H1 (cell line): Measurements from ENCODE around the gene PIM2. TPM values are rescaled to one million over a fixed set of nuclear protein-coding genes. Genes with fewer than 3 reads are reported as not detected.

Experiments
- CTCF ChIA-PET: fragments of 300-600 bp; sonication (Branson Sonifier 250); formaldehyde crosslinking; loops from one replicate; lab custom pipeline; 2021; ENCODE audit not compliant: partially characterized antibody; lab: Charles Lee
- POLR2A ChIA-PET: fragments of 300-600 bp; sonication (Branson Sonifier 250); formaldehyde crosslinking; loops from one replicate; lab custom pipeline; 2021; ENCODE audit warnings: inconsistent platforms; ENCODE audit not compliant: partially characterized antibody; lab: Charles Lee
- DNase-seq, 2 experiments: peaks; one replicate each; pipeline versions ENCODE4 v3.0.0 to v3.0.0-alpha.2; 2010 to 2022; ENCODE audit warnings: low spot score in 2 of 2, low read depth in 1 of 2, mixed read lengths in 1 of 2
- FAIRE-seq: peaks from 2 replicates; lab custom pipeline; 2011; peaks lifted over from hg19 to GRCh38; lab: Jason Lieb, UNC
- H2AFZ ChIP-seq: 2 replicates; pipeline ENCODE4 v1.8.1; 2012; ENCODE audit warnings: low read length, inconsistent platforms
- H2AK5ac ChIP-seq: 2 replicates; pipeline ENCODE4 v1.6.1; 2013; ENCODE audit warnings: low read depth, low read length
- H2BK120ac ChIP-seq: replicated peaks from 2 replicates; pipeline ENCODE3; 2013; ENCODE audit warnings: low read depth, low read length, inconsistent platforms
- H2BK12ac ChIP-seq: 2 replicates; pipeline ENCODE4 v1.6.1; 2013; ENCODE audit warnings: low read depth, low read length
- H2BK15ac ChIP-seq: 2 replicates; pipeline ENCODE4 v1.6.1; 2013; ENCODE audit warnings: low read length
- H2BK20ac ChIP-seq: 2 replicates; pipeline ENCODE4 v1.6.1; 2013; ENCODE audit warnings: low read length
- H2BK5ac ChIP-seq: 2 replicates; pipeline ENCODE4 v1.6.1; 2013; ENCODE audit warnings: low read depth, low read length
- H3K14ac ChIP-seq: 2 replicates; pipeline ENCODE4 v1.6.1; 2013; ENCODE audit warnings: inconsistent platforms; ENCODE audit not compliant: insufficient read length
- H3K18ac ChIP-seq: 2 replicates; pipeline ENCODE4 v1.6.1; 2013; ENCODE audit warnings: low read length; ENCODE audit errors: extremely low read depth
- H3K23ac ChIP-seq: 2 replicates; pipeline ENCODE4 v1.6.1; 2013; ENCODE audit warnings: inconsistent platforms; ENCODE audit not compliant: insufficient read length
- H3K23me2 ChIP-seq: 2 replicates; pipeline ENCODE4 v1.6.1; 2013; ENCODE audit warnings: low read depth, low read length
- H3K27ac ChIP-seq: 2 replicates; pipeline ENCODE4 v1.6.1; 2011; ENCODE audit warnings: low read depth, low read length, inconsistent platforms
- H3K27me3 ChIP-seq, 4 experiments: replicated peaks in 1 of 4; 1 replicate in 1 of 4; 2 replicates in 3 of 4; pipeline versions ENCODE4 v1.6.1 to v1.8.1; 2011 to 2013; ENCODE audit warnings: low read length in 3 of 4, mild to moderate bottlenecking in 3 of 4, inconsistent platforms in 2 of 4, mixed read lengths in 2 of 4, moderate library complexity in 1 of 4; ENCODE audit not compliant: control insufficient read depth in 3 of 4, insufficient read depth in 3 of 4; ENCODE audit errors: extremely low read depth in 1 of 4
- H3K36me3 ChIP-seq, 4 experiments: 2 replicates each; pipeline versions ENCODE4 v1.6.1 to v1.8.1; 2011 to 2013; ENCODE audit warnings: mild to moderate bottlenecking in 4 of 4, low read length in 3 of 4, moderate library complexity in 2 of 4, control low read depth in 1 of 4, inconsistent platforms in 1 of 4; ENCODE audit not compliant: insufficient read depth in 4 of 4, control insufficient read depth in 2 of 4
- H3K4ac ChIP-seq: replicated peaks from 2 replicates; pipeline ENCODE3; 2013; ENCODE audit warnings: low read length, low read depth, mixed read lengths, inconsistent platforms; ENCODE audit not compliant: insufficient read length
- H3K4me1 ChIP-seq, 4 experiments: replicated peaks in 1 of 4; 1 replicate in 1 of 4; 2 replicates in 3 of 4; pipeline versions ENCODE4 v1.6.1 to v1.8.1; 2011 to 2013; ENCODE audit warnings: low read length in 3 of 4, inconsistent platforms in 2 of 4, mixed read lengths in 1 of 4; ENCODE audit not compliant: insufficient read depth in 4 of 4, control insufficient read depth in 3 of 4
- H3K4me2 ChIP-seq, 2 experiments: 2 replicates each; pipeline versions ENCODE4 v1.6.1 to v1.8.1; 2011 to 2013; ENCODE audit warnings: low read depth in 2 of 2, low read length in 2 of 2, control low read depth in 1 of 2, inconsistent platforms in 1 of 2, mild to moderate bottlenecking in 1 of 2; ENCODE audit not compliant: insufficient read depth in 1 of 2
- H3K4me3 ChIP-seq, 4 experiments: fragments of 200-600, 300-600 bp in 1 of 4; sonication (generic), shearing (Covaris generic), sonication (Bioruptor Twin) in 1 of 4; 2 replicates each; pipeline versions ENCODE4 v1.5.1 to v1.8.1; 2011 to 2016; ENCODE audit warnings: low read length in 4 of 4, low read depth in 3 of 4, control low read depth in 2 of 4, inconsistent platforms in 2 of 4, mild to moderate bottlenecking in 2 of 4, mixed read lengths in 1 of 4, moderate library complexity in 1 of 4; ENCODE audit not compliant: insufficient read depth in 2 of 4; ENCODE audit errors: extremely low read depth in 1 of 4
- H3K56ac ChIP-seq: replicated peaks from 2 replicates; pipeline ENCODE3; 2013; ENCODE audit warnings: low read depth, mild to moderate bottlenecking, mixed read lengths, low read length, inconsistent platforms; ENCODE audit not compliant: insufficient read length
- H3K79me1 ChIP-seq: 2 replicates; pipeline ENCODE4 v1.6.1; 2013; ENCODE audit warnings: low read depth, low read length, control low read depth
- H3K79me2 ChIP-seq, 2 experiments: 2 replicates each; pipeline versions ENCODE4 v1.6.1 to v1.8.1; 2012 to 2013; ENCODE audit warnings: low read length in 2 of 2, mild to moderate bottlenecking in 2 of 2, inconsistent platforms in 1 of 2; ENCODE audit not compliant: insufficient read depth in 2 of 2, control insufficient read depth in 1 of 2
- H3K9ac ChIP-seq, 4 experiments: replicated peaks in 1 of 4; 1 replicate in 1 of 4; 2 replicates in 3 of 4; pipeline versions ENCODE4 v1.6.1 to v1.8.1; 2011 to 2013; ENCODE audit warnings: low read depth in 3 of 4, low read length in 3 of 4, control low read depth in 2 of 4, mild to moderate bottlenecking in 2 of 4, moderate library complexity in 2 of 4, inconsistent platforms in 1 of 4; ENCODE audit errors: extremely low read depth in 1 of 4
- H3K9me3 ChIP-seq, 2 experiments: 2 replicates each; pipeline versions ENCODE4 v1.6.1 to v1.8.1; 2012 to 2013; ENCODE audit warnings: mild to moderate bottlenecking in 2 of 2, moderate library complexity in 2 of 2, control low read depth in 1 of 2, inconsistent platforms in 1 of 2, low read depth in 1 of 2, low read length in 1 of 2, mixed read lengths in 1 of 2; ENCODE audit not compliant: insufficient read depth in 2 of 2
- H4K20me1 ChIP-seq, 2 experiments: replicated peaks in 1 of 2; 2 replicates each; pipeline versions ENCODE3 to v1.8.1; 2011 to 2013; ENCODE audit warnings: inconsistent platforms in 2 of 2, low read length in 2 of 2, mild to moderate bottlenecking in 1 of 2; ENCODE audit not compliant: insufficient read depth in 2 of 2, control insufficient read depth in 1 of 2
- H4K5ac ChIP-seq: 2 replicates; pipeline ENCODE4 v1.6.1; 2013; ENCODE audit warnings: low read length, low read depth, mixed read lengths, inconsistent platforms; ENCODE audit not compliant: insufficient read length
- H4K8ac ChIP-seq: 2 replicates; pipeline ENCODE4 v1.8.0; 2013; ENCODE audit warnings: mild to moderate bottlenecking, moderate library complexity, low read length, inconsistent platforms; ENCODE audit not compliant: insufficient read depth; ENCODE audit errors: extremely low read depth
- H4K91ac ChIP-seq: replicated peaks from 2 replicates; pipeline ENCODE3; 2013; ENCODE audit warnings: low read length, mixed read lengths, inconsistent platforms; ENCODE audit not compliant: insufficient read length
- CBX8 ChIP-seq: fragments of 300-800, 300-1000 bp; sonication (generic); IDR thresholded peaks from 2 replicates; pipeline ENCODE4 v1.7.1; 2016; ENCODE audit warnings: low read depth, low read length, borderline replicate concordance
- CEBPB ChIP-seq: IDR thresholded peaks from 2 replicates; pipeline ENCODE4 v1.6.1; 2012; ENCODE audit warnings: low read depth, low read length
- SAP30 ChIP-seq: fragments of 300-600 bp; sonication (generic); IDR thresholded peaks from 2 replicates; pipeline ENCODE4 v1.7.1; 2012; ENCODE audit warnings: low read length, moderate library complexity, mild to moderate bottlenecking, inconsistent platforms; ENCODE audit not compliant: insufficient read depth, insufficient replicate concordance
- TAF7 ChIP-seq: optimal IDR thresholded peaks from 2 replicates; pipeline ENCODE3; 2011; ENCODE audit warnings: low read depth, mild to moderate bottlenecking, inconsistent platforms, low read length, moderate library complexity, borderline replicate concordance
- WGBS, 2 experiments: shearing (Covaris generic) in 1 of 2; methylation state at CpG; one replicate each; pipeline versions ENCODE4 v1.1.6 to v1.1.7; 2013 to 2015; ENCODE audit warnings: low lambda C conversion rate in 2 of 2, mixed read lengths in 2 of 2, inconsistent platforms in 1 of 2, low coverage in 1 of 2, missing lambda C conversion rate in 1 of 2; ENCODE audit not compliant: insufficient replicate concordance in 2 of 2, insufficient coverage in 1 of 2, insufficient read length in 1 of 2; ENCODE audit errors: extremely low coverage in 1 of 2, missing lambda C conversion rate in 1 of 2; 5-methylcytosine and 5-hydroxymethylcytosine counted together
- polyA plus RNA-seq, 7 experiments: library from polyadenylated mRNA; depleted of rRNA in 3 of 7; stranded (reverse) in 5 of 7; unstranded in 2 of 7; fragments of >200 nt in 5 of 7; fragments of 200-250 nt in 2 of 7; gene quantifications; 1 replicate in 5 of 7; 2 replicates in 1 of 7; 4 replicates in 1 of 7; pipeline versions ENCODE4 v1.2.1 to v1.2.3, GENCODE V29; 2011 to 2013; ENCODE audit warnings: missing spikeins in 2 of 7, mixed read lengths in 2 of 7
- total RNA-seq: library from RNA; stranded (reverse); fragmentation: NEBNext Ultra II Directional; extraction: Animal tissue kit (Norgen Biotek cat#: 25700); gene quantifications from 2 replicates; pipeline ENCODE4 v1.2.1, GENCODE V29; 2021
- TF ChIP-seq, protein P1 (sequence below): IDR thresholded peaks from 2 replicates; pipeline ENCODE4 v1.6.1; 2012; ENCODE audit warnings: low read length, inconsistent platforms
- TF ChIP-seq, protein P2 (sequence below): IDR thresholded peaks from 2 replicates; pipeline ENCODE4 v1.6.1; 2012; ENCODE audit warnings: inconsistent platforms

PIM2 gene
- total and polyA plus RNA-seq, 2 of the 8 experiments (the other 6 are each of a cell fraction or from before 2014, with no cell fraction given), result 180 to 203 TPM

DNA sequence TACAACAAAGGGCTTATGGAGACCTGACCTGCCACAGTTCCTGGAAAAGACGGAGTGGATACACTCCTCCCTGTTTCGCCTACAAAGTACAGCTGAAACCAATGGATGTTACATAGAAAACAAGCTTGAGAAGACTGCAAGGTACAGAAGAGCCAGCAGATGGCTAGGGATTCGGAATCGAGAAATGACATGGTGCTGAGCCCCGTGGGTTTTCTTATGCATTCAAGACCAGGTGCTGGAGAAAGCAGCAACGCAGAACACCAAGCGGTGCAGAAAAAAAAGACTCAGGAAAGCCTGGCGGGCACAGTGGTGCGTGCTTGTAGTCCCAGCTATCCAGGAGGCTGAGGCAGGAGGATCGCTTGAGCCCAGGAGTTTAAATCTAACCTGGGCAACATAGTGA is 35.1 kb downstream of the PIM2 start:
- Histone ChIP-seq H2BK12ac (no peak overlapping the region), H4K5ac (no peak overlapping the region), H3K23me2 (no peaks in the 10 kb centered on the region), H2AFZ (no peak overlapping the region), H4K91ac (no peak overlapping the region), H3K4me1 (no peaks in the 10 kb centered on the region), H2BK5ac (no peak overlapping the region), H3K36me3 (no peaks in the 10 kb centered on the region), H4K8ac (no peak overlapping the region), H2BK15ac (no peak overlapping the region), H3K27ac (no peak overlapping the region), H3K4ac (no peak overlapping the region), H3K23ac (no peak overlapping the region), H3K79me1 (no peaks in the 10 kb centered on the region), H3K9me3 (no peaks in the 10 kb centered on the region), H3K56ac (no peak overlapping the region), H2BK120ac (no peak overlapping the region), H3K14ac (no peak overlapping the region), H3K18ac (no peak overlapping the region), H2AK5ac (no peak overlapping the region), H3K4me3 (no peak overlapping the region), H3K79me2 (no peaks in the 10 kb centered on the region), H3K4me2 (no peak overlapping the region), H3K27me3 (no peaks in the 10 kb centered on the region), H4K20me1 (no peaks in the 10 kb centered on the region), H2BK20ac (no peak overlapping the region), H3K9ac (no peak overlapping the region)
- 86% methylated on average over 7 of the region's 10 CpGs; no CpG with 5 or more reads in 1 of the 2 experiments for WGBS, 2 experiments
- no peak for TF ChIP-seq CBX8
- TF ChIP-seq, protein P1, sequence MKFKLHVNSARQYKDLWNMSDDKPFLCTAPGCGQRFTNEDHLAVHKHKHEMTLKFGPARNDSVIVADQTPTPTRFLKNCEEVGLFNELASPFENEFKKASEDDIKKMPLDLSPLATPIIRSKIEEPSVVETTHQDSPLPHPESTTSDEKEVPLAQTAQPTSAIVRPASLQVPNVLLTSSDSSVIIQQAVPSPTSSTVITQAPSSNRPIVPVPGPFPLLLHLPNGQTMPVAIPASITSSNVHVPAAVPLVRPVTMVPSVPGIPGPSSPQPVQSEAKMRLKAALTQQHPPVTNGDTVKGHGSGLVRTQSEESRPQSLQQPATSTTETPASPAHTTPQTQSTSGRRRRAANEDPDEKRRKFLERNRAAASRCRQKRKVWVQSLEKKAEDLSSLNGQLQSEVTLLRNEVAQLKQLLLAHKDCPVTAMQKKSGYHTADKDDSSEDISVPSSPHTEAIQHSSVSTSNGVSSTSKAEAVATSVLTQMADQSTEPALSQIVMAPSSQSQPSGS, result no peak
- TF ChIP-seq CEBPB, result no peak
- TF ChIP-seq SAP30, result no peak
- no peak for TF ChIP-seq TAF7
- TF ChIP-seq, protein P2, sequence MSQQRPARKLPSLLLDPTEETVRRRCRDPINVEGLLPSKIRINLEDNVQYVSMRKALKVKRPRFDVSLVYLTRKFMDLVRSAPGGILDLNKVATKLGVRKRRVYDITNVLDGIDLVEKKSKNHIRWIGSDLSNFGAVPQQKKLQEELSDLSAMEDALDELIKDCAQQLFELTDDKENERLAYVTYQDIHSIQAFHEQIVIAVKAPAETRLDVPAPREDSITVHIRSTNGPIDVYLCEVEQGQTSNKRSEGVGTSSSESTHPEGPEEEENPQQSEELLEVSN, result no peak
- POLR2A ChIA-PET, result interaction anchor here (0.7 to 1.3 kb wide), 3 partner anchors 14 to 184 kb away, joined by 3 to 4 read pairs (median 3); partner anchors contain the start of genes PQBP1 and TIMM17B
- CTCF ChIA-PET, result interaction anchor here (0.7 to 0.8 kb wide), 2 partner anchors 29 to 57 kb away, joined by 3 read pairs; no protein-coding TSS in a partner anchor
- FAIRE-seq (no peak), DNase-seq (no peak)
